Measurements from ENCODE around the gene ADAMTS20.

DNA sequence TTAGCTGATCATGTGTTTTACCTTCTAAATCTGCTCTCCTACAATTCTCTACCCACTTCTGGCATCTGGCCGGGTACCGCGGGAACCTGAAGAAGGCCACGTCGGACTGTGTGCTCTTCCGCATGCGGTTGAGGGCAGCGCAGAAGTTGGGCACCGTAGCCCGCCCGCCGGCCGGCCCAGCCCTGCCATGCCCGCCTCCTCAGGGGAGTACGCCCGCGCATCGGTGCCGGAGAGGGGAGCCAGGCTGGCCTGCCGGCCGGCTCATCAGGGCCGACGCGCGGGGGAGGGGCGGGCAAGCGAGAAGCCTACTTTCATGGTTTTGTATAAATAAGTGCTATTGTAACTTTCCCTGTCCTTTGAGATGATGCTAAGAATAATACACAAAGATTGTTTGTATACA, 19.9 kb upstream of the ADAMTS20 start:
- no peak for TF ChIP-seq ZFX (IDR thresholded peaks at IDR 0.05)
- TF ChIP-seq, protein P1, sequence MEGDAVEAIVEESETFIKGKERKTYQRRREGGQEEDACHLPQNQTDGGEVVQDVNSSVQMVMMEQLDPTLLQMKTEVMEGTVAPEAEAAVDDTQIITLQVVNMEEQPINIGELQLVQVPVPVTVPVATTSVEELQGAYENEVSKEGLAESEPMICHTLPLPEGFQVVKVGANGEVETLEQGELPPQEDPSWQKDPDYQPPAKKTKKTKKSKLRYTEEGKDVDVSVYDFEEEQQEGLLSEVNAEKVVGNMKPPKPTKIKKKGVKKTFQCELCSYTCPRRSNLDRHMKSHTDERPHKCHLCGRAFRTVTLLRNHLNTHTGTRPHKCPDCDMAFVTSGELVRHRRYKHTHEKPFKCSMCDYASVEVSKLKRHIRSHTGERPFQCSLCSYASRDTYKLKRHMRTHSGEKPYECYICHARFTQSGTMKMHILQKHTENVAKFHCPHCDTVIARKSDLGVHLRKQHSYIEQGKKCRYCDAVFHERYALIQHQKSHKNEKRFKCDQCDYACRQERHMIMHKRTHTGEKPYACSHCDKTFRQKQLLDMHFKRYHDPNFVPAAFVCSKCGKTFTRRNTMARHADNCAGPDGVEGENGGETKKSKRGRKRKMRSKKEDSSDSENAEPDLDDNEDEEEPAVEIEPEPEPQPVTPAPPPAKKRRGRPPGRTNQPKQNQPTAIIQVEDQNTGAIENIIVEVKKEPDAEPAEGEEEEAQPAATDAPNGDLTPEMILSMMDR (conservative IDR thresholded peaks at IDR 0.05) = no peak
